K562 (cell line): ENCODE results near the gene LAMB4. TPM values are rescaled to one million over a fixed set of nuclear protein-coding genes. Genes with fewer than 3 reads are reported as not detected.

Experiments used
- ATAC-seq: fragments of 200-7000 bp; cut with Tn5 transposase; 3 replicates; pipeline ENCODE4 v1.9.1; 2020; ENCODE audit warnings: moderate library complexity
- BruUV-seq: library from RNA; stranded (reverse); fragments of 400-500 nt; replicated peaks from 2 replicates; lab custom pipeline; 2021; lab: Mats Ljungman, UMichigan
- CTCF ChIA-PET: fragments of 300-600 bp; formaldehyde crosslinking; extraction: SDS; loops from one replicate; lab custom pipeline; 2021; ENCODE audit warnings: low intra/inter-chr PET ratio; lab: Yijun Ruan, JAX
- POLR2A ChIA-PET: fragments of 300-600, 350-650 bp; sonication (Branson Sonifier 250); formaldehyde crosslinking; extraction: SDS; loops from one replicate; lab custom pipeline; 2021; ENCODE audit warnings: antibody characterized with exemption, inconsistent platforms; lab: Yijun Ruan, JAX
- DNase-seq, 4 experiments: peaks; one replicate each; pipeline versions ENCODE4 v3.0.0 to v3.0.0-alpha.2; 2011 to 2018; ENCODE audit warnings: low spot score in 3 of 4, mixed read lengths in 3 of 4; ENCODE audit errors: extremely low read depth in 1 of 4
- FAIRE-seq: peaks from 2 replicates; lab custom pipeline; 2011; peaks lifted over from hg19 to GRCh38; lab: Jason Lieb, UNC
- H2AFZ ChIP-seq: 2 replicates; pipeline ENCODE4 v1.6.0; 2011; ENCODE audit warnings: low read depth, low read length, control low read depth, inconsistent platforms
- H3K27ac ChIP-seq: fragments of 200-600 bp; 3 replicates; pipeline ENCODE4 v1.8.0; 2011; ENCODE audit warnings: low read depth, mild to moderate bottlenecking, control low read depth, inconsistent platforms, low read length, moderate library complexity, mixed read lengths; ENCODE audit errors: extremely low read depth
- H3K27me3 ChIP-seq, 2 experiments: fragments of 300-600 bp in 1 of 2; 2 replicates in 1 of 2; 3 replicates in 1 of 2; pipeline versions ENCODE4 v1.6.0 to v1.8.0; 2011; ENCODE audit warnings: inconsistent platforms in 2 of 2, low read length in 2 of 2, mild to moderate bottlenecking in 1 of 2, mixed read lengths in 1 of 2, moderate library complexity in 1 of 2; ENCODE audit not compliant: control insufficient read depth in 2 of 2, insufficient read depth in 2 of 2
- H3K36me3 ChIP-seq: fragments of 300-600 bp; 3 replicates; pipeline ENCODE4 v1.8.0; 2011; ENCODE audit warnings: mild to moderate bottlenecking, low read length, inconsistent platforms; ENCODE audit not compliant: control insufficient read depth, insufficient read depth
- H3K4me1 ChIP-seq, 2 experiments: fragments of 200-600 bp in 1 of 2; replicated peaks in 1 of 2; 2 replicates in 1 of 2; 3 replicates in 1 of 2; pipeline versions ENCODE4 v1.5.1 to v1.8.0; 2011; ENCODE audit warnings: inconsistent platforms in 2 of 2, low read length in 2 of 2, mild to moderate bottlenecking in 1 of 2, mixed read lengths in 1 of 2, moderate library complexity in 1 of 2; ENCODE audit not compliant: control insufficient read depth in 2 of 2, insufficient read depth in 2 of 2
- H3K4me2 ChIP-seq: 2 replicates; pipeline ENCODE4 v1.6.1; 2011; ENCODE audit warnings: low read length, control low read depth, inconsistent platforms, mixed read lengths; ENCODE audit not compliant: insufficient read depth
- H3K4me3 ChIP-seq: fragments of 200-600 bp; sonication (generic), shearing (Covaris generic); 2 replicates; pipeline ENCODE4 v1.5.1; 2016; ENCODE audit warnings: control low read depth, inconsistent platforms
- H3K79me2 ChIP-seq: fragments of 200-600 bp; 3 replicates; pipeline ENCODE4 v1.8.0; 2011; ENCODE audit warnings: low read length, inconsistent platforms; ENCODE audit not compliant: control insufficient read depth, insufficient read depth
- H3K9ac ChIP-seq, 2 experiments: 2 replicates each; pipeline versions ENCODE4 v1.6.0 to v1.6.1; 2011; ENCODE audit warnings: low read depth in 2 of 2, low read length in 2 of 2, control low read depth in 1 of 2, inconsistent platforms in 1 of 2, mild to moderate bottlenecking in 1 of 2, mixed read lengths in 1 of 2; ENCODE audit not compliant: insufficient read depth in 1 of 2
- H3K9me1 ChIP-seq: one replicate; pipeline ENCODE4 v1.6.0; 2011; ENCODE audit warnings: inconsistent platforms, mild to moderate bottlenecking, low read length, moderate library complexity; ENCODE audit not compliant: control insufficient read depth, insufficient read depth
- H3K9me3 ChIP-seq: replicated peaks from 2 replicates; pipeline ENCODE4 v1.5.1; 2011; ENCODE audit warnings: low read depth, low read length, inconsistent platforms; ENCODE audit not compliant: control insufficient read depth, insufficient read depth
- H4K20me1 ChIP-seq: replicated peaks from 2 replicates; pipeline ENCODE4 v1.6.1; 2011; ENCODE audit warnings: low read length, inconsistent platforms, mixed read lengths; ENCODE audit not compliant: control insufficient read depth, insufficient read depth
- BRF1 ChIP-seq: IDR thresholded peaks from 3 replicates; pipeline ENCODE4 v1.6.1; 2011; ENCODE audit warnings: borderline replicate concordance, mild to moderate bottlenecking; ENCODE audit not compliant: insufficient read length; ENCODE audit errors: extremely low read depth
- HNRNPH1 ChIP-seq: fragments of 200-400 bp; formaldehyde crosslinking; optimal IDR thresholded peaks from 2 replicates; pipeline ENCODE3; 2017; ENCODE audit warnings: low read depth, mild to moderate bottlenecking, low read length, moderate library complexity
- MAFF ChIP-seq: IDR thresholded peaks from 2 replicates; pipeline ENCODE4 v1.6.1; 2012; ENCODE audit warnings: low read length, improper control_type of control experiment
- NKRF ChIP-seq: fragments of 450-650 bp; IDR thresholded peaks from 2 replicates; pipeline ENCODE4 v1.6.1; 2016; ENCODE audit warnings: borderline replicate concordance
- RFX5 ChIP-seq: IDR thresholded peaks from 2 replicates; pipeline ENCODE4 v1.6.1; 2011; ENCODE audit warnings: low read depth, mild to moderate bottlenecking, improper control_type of control experiment, low read length
- SRF ChIP-seq, 2 experiments: fragments of 250-450, 450-650 bp in 1 of 2; sonication (Bioruptor Pico) in 1 of 2; sonication (generic) in 1 of 2; formaldehyde crosslinking; IDR thresholded peaks; 2 replicates each; pipeline versions ENCODE4 v1.5.0 to v1.5.1; 2020 to 2022; ENCODE audit warnings: mild to moderate bottlenecking in 1 of 2, missing genetic modification reagents in 1 of 2
- TCF3 ChIP-seq: sonication (generic); formaldehyde crosslinking; IDR thresholded peaks from 2 replicates; pipeline ENCODE4 v1.4.0; 2020; ENCODE audit warnings: mild to moderate bottlenecking, missing genetic modification reagents
- THRB ChIP-seq: fragments of 450-650 bp; formaldehyde crosslinking; conservative IDR thresholded peaks from 2 replicates; pipeline ENCODE4 v1.4.0; 2022; ENCODE audit warnings: mild to moderate bottlenecking, missing genetic modification characterization
- WGBS: fragments of 100-300 bp; shearing (Covaris generic); methylation state at CpG from one replicate; pipeline ENCODE4 v1.1.6; 2016; ENCODE audit warnings: low coverage, mixed read lengths; ENCODE audit not compliant: insufficient coverage; ENCODE audit errors: missing lambda C conversion rate; 5-methylcytosine and 5-hydroxymethylcytosine counted together
- in situ Hi-C: fragments of 300-500 bp; cut with MboI; formaldehyde crosslinking; loops from 4 replicates; pipeline ENCODE4 v1.15.0; 2018; ENCODE audit warnings: inconsistent platforms, mixed read lengths
- intact Hi-C: fragments of 100-400 bp; cut with micrococcal nuclease; formaldehyde crosslinking; loops from 2 replicates; pipeline ENCODE4 v1.14.2; 2022
- polyA plus RNA-seq, 8 experiments: library from polyadenylated mRNA; depleted of rRNA in 4 of 8; stranded (reverse) in 5 of 8; unstranded in 3 of 8; fragments of >200 nt; fragmentation: Nextera tagmentation in 2 of 8; fragmentation: Illumina TruSeq in 1 of 8; extraction: Ambion mirVana in 2 of 8; extraction: Trizol in 1 of 8; gene quantifications; 2 replicates each; pipeline versions ENCODE4 v1.2.1 to v1.2.3, GENCODE V29; 2011 to 2014; ENCODE audit warnings: inconsistent platforms in 1 of 8, missing spikeins in 1 of 8
- total RNA-seq, 7 experiments: library from RNA; depleted of rRNA in 6 of 7; stranded (reverse); fragments of >200 nt in 6 of 7; fragmentation: Illumina TruSeq in 2 of 7; extraction: Trizol in 2 of 7; gene quantifications; 2 replicates each; pipeline versions ENCODE4 v1.2.1 to v1.2.3, GENCODE V29; 2011 to 2021; ENCODE audit warnings: low replicate concordance in 1 of 7

The LAMB4 gene
- total and polyA plus RNA-seq, 9 of the 15 experiments (the other 6 are each of a cell fraction or from before 2014, with no cell fraction given), result 0.06 to 0.13 (median 0.07) TPM; not detected in 6

GRCh38 chr7:108067844-108068243 lies 62.3 kb downstream of the LAMB4 start:
- WGBS, result 76% methylated on average over 7 of the region's 7 CpGs
- no peak for TF ChIP-seq BRF1
- TF ChIP-seq NKRF, result no peak
- TF ChIP-seq SRF (CRISPR knock-in tag; IDR thresholded peaks at IDR 0.05), result no peak
- TF ChIP-seq TCF3 (CRISPR knock-in tag), result no peak
- no peak for TF ChIP-seq RFX5
- no peak for TF ChIP-seq HNRNPH1
- no peak for TF ChIP-seq MAFF
- TF ChIP-seq THRB (CRISPR knock-in tag), result no peak
- CTCF ChIA-PET, result no interaction called here

More at GRCh38 chr7:108067844-108068243, 62.3 kb downstream of the LAMB4 start:
- Histone ChIP-seq H3K4me1 (peaks cover 2 to 29% of the 10 kb centered on the region in 2 experiments; a peak in 4 of 5 replicates), H3K27ac (no peak overlapping the region), H3K4me3 (no peak overlapping the region), H2AFZ (peak overlapping the region; percentile 67; the same call in 1 of the 2 replicates), H3K36me3 (no peaks in the 10 kb centered on the region), H3K79me2 (no peaks in the 10 kb centered on the region), H3K9ac (no peak overlapping the region; a peak in 1 of 4 replicates), H3K9me1 (no peaks in the 10 kb centered on the region), H4K20me1 (no peaks in the 10 kb centered on the region), H3K4me2 (no peak overlapping the region), H3K27me3 (no peaks in the 10 kb centered on the region), H3K9me3 (no peaks in the 10 kb centered on the region)
- no TSS peak for BruUV-seq
- ATAC-seq (no peak), FAIRE-seq (no peak), DNase-seq (no peak)
- in situ Hi-C loops (no loop called here), intact Hi-C loops (no loop called here)
- POLR2A ChIA-PET, result interaction anchor here (0.6 to 1.2 kb wide), 7 partner anchors 10 to 91 kb away, joined by 3 to 5 read pairs (median 3); no protein-coding TSS in a partner anchor
